Liver (tissue), 3 donors: ENCODE results near the gene ECSIT.

Source experiments
- EGR1 ChIP-seq, 2 donors: IDR thresholded peaks; 2 replicates each; pipeline ENCODE4 v1.6.1; 2016 to 2018; ENCODE audit warnings: antibody characterized with exemption in 2 of 2, low read depth in 2 of 2
- GABPA ChIP-seq, 2 donors: IDR thresholded peaks in 1 of 2; conservative IDR thresholded peaks in 1 of 2; 2 replicates each; pipeline ENCODE4 v1.6.1; 2016; ENCODE audit warnings: antibody characterized with exemption in 2 of 2, mild to moderate bottlenecking in 1 of 2, moderate library complexity in 1 of 2
- HNF4A ChIP-seq, 2 donors: conservative IDR thresholded peaks; 2 replicates each; pipeline ENCODE4 v1.6.1; 2016; ENCODE audit warnings: antibody characterized with exemption in 2 of 2, mild to moderate bottlenecking in 2 of 2
- JUND ChIP-seq, 2 donors: IDR thresholded peaks; 2 replicates each; pipeline ENCODE4 v1.6.1; 2016; ENCODE audit warnings: antibody characterized with exemption in 2 of 2
- RAD21 ChIP-seq, 2 donors: IDR thresholded peaks; 2 replicates each; pipeline ENCODE4 v1.6.1; 2016; ENCODE audit warnings: antibody characterized with exemption in 2 of 2, mild to moderate bottlenecking in 2 of 2
- SP1 ChIP-seq: IDR thresholded peaks from 2 replicates; pipeline ENCODE4 v1.6.1; 2018; ENCODE audit warnings: antibody characterized with exemption, mild to moderate bottlenecking
- TAF1 ChIP-seq: conservative IDR thresholded peaks from 2 replicates; pipeline ENCODE4 v1.6.1; 2016; ENCODE audit warnings: antibody characterized with exemption, mild to moderate bottlenecking
- YY1 ChIP-seq: IDR thresholded peaks from 2 replicates; pipeline ENCODE4 v1.6.1; 2016; ENCODE audit warnings: antibody characterized with exemption, mild to moderate bottlenecking
- ZBTB33 ChIP-seq: IDR thresholded peaks from 2 replicates; pipeline ENCODE4 v1.6.1; 2016; ENCODE audit warnings: antibody characterized with exemption
- TF ChIP-seq, protein P1 (sequence below): fragments of 150-350 bp; IDR thresholded peaks from 2 replicates; pipeline ENCODE4 v1.5.1; 2017; ENCODE audit warnings: improper control_type of control experiment, low read depth, low read length; ENCODE audit not compliant: missing input control
- TF ChIP-seq, protein P2 (sequence below): IDR thresholded peaks from 2 replicates; pipeline ENCODE4 v1.6.1; 2016; ENCODE audit warnings: antibody characterized with exemption, mild to moderate bottlenecking
- TF ChIP-seq, protein P3 (sequence below): IDR thresholded peaks from 2 replicates; pipeline ENCODE4 v1.6.1; 2016; ENCODE audit warnings: antibody characterized with exemption
- TF ChIP-seq, protein P4 (sequence below): IDR thresholded peaks from 2 replicates; pipeline ENCODE4 v1.6.1; 2016; ENCODE audit warnings: antibody characterized with exemption
- donor health status: healthy.
- donor health status: healthy.

DNA sequence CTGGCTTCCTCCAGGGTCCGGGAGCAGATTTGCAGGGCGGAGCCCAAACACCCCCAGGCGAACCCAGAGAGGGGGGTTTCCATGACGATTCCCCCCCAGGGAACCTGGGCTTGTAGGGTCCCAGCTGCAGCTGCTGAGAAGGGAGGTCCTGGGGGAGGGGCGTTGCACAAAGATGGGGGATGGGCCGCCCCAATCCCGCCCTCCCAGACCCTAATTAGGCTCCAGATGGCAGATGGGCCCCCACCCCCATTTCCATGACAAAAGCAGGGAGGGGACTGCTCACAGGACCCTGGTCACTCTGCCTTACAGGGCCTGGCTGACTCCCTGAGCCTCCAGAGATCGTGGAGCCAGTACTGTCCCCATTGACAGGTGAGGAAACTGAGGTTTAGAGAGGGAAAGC is 63.3 kb downstream of the ECSIT start:
- TF ChIP-seq, protein P1, sequence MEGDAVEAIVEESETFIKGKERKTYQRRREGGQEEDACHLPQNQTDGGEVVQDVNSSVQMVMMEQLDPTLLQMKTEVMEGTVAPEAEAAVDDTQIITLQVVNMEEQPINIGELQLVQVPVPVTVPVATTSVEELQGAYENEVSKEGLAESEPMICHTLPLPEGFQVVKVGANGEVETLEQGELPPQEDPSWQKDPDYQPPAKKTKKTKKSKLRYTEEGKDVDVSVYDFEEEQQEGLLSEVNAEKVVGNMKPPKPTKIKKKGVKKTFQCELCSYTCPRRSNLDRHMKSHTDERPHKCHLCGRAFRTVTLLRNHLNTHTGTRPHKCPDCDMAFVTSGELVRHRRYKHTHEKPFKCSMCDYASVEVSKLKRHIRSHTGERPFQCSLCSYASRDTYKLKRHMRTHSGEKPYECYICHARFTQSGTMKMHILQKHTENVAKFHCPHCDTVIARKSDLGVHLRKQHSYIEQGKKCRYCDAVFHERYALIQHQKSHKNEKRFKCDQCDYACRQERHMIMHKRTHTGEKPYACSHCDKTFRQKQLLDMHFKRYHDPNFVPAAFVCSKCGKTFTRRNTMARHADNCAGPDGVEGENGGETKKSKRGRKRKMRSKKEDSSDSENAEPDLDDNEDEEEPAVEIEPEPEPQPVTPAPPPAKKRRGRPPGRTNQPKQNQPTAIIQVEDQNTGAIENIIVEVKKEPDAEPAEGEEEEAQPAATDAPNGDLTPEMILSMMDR: no peak
- TF ChIP-seq, protein P2, sequence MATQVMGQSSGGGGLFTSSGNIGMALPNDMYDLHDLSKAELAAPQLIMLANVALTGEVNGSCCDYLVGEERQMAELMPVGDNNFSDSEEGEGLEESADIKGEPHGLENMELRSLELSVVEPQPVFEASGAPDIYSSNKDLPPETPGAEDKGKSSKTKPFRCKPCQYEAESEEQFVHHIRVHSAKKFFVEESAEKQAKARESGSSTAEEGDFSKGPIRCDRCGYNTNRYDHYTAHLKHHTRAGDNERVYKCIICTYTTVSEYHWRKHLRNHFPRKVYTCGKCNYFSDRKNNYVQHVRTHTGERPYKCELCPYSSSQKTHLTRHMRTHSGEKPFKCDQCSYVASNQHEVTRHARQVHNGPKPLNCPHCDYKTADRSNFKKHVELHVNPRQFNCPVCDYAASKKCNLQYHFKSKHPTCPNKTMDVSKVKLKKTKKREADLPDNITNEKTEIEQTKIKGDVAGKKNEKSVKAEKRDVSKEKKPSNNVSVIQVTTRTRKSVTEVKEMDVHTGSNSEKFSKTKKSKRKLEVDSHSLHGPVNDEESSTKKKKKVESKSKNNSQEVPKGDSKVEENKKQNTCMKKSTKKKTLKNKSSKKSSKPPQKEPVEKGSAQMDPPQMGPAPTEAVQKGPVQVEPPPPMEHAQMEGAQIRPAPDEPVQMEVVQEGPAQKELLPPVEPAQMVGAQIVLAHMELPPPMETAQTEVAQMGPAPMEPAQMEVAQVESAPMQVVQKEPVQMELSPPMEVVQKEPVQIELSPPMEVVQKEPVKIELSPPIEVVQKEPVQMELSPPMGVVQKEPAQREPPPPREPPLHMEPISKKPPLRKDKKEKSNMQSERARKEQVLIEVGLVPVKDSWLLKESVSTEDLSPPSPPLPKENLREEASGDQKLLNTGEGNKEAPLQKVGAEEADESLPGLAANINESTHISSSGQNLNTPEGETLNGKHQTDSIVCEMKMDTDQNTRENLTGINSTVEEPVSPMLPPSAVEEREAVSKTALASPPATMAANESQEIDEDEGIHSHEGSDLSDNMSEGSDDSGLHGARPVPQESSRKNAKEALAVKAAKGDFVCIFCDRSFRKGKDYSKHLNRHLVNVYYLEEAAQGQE: no peak
- TF ChIP-seq JUND (IDR thresholded peaks at IDR 0.05) (no peak), RAD21 (IDR thresholded peaks at IDR 0.05) (no peak), GABPA (IDR thresholded peaks at IDR 0.05 in 1 of 2, conservative IDR thresholded peaks at IDR 0.05 in 1 of 2) (no peak), TAF1 (no peak), YY1 (no peak), EGR1 (IDR thresholded peaks at IDR 0.05; ENCODE audit: low read depth in 2 of 2) (no peak), ZBTB33 (no peak), SP1 (no peak), HNF4A (conservative IDR thresholded peaks at IDR 0.05) (no peak)
- TF ChIP-seq, protein P3, sequence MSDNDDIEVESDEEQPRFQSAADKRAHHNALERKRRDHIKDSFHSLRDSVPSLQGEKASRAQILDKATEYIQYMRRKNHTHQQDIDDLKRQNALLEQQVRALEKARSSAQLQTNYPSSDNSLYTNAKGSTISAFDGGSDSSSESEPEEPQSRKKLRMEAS: no peak
- TF ChIP-seq, protein P4, sequence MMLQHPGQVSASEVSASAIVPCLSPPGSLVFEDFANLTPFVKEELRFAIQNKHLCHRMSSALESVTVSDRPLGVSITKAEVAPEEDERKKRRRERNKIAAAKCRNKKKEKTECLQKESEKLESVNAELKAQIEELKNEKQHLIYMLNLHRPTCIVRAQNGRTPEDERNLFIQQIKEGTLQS: no peak
